Ovary (tissue), 9 donors: ENCODE measurements around the gene ANKLE2. TPM values are rescaled to one million over a fixed set of nuclear protein-coding genes. Genes with fewer than 3 reads are reported as not detected.

Experiments
- DNase-seq, 5 donors: peaks; one replicate each; pipeline ENCODE4 v3.0.0-alpha.2; 2019 to 2020
- H3K27ac ChIP-seq, 2 donors: fragments of 200-600 bp; one replicate each; pipeline versions ENCODE4 v1.5.1 to v1.8.0; 2019 to 2022
- H3K27me3 ChIP-seq: fragments of 200-600 bp; one replicate; pipeline ENCODE4 v1.8.0; 2022
- H3K36me3 ChIP-seq: fragments of 200-600 bp; sonication (generic); one replicate; pipeline ENCODE4 v1.5.1; 2019
- H3K4me1 ChIP-seq: one replicate; pipeline ENCODE4 v1.8.1; 2013; ENCODE audit warnings: mild to moderate bottlenecking, moderate library complexity; ENCODE audit not compliant: insufficient read depth
- H3K4me3 ChIP-seq: fragments of 200-600 bp; sonication (generic); one replicate; pipeline ENCODE4 v1.5.1; 2017
- H3K9me3 ChIP-seq, 2 donors: fragments of 200-600 bp in 1 of 2; sonication (generic) in 1 of 2; one replicate each; pipeline versions ENCODE4 v1.5.1 to v1.8.1; 2013 to 2019; ENCODE audit warnings: mild to moderate bottlenecking in 1 of 2, moderate library complexity in 1 of 2
- CTCF ChIP-seq, 3 donors: fragments of 450-650 bp in 2 of 3; fragments of 200-600 bp in 1 of 3; IDR thresholded peaks; one replicate each; pipeline versions ENCODE4 v1.5.1 to v1.8.0; 2016 to 2022; ENCODE audit warnings: antibody characterized with exemption in 3 of 3, mild to moderate bottlenecking in 1 of 3
- EP300 ChIP-seq: sonication (generic); formaldehyde crosslinking; IDR thresholded peaks from one replicate; pipeline ENCODE4 v1.6.1; 2017; ENCODE audit warnings: antibody characterized with exemption
- POLR2A ChIP-seq: fragments of 450-650 bp; IDR thresholded peaks from one replicate; pipeline ENCODE4 v1.6.1; 2017; ENCODE audit warnings: antibody characterized with exemption, mild to moderate bottlenecking, moderate library complexity
- WGBS, 3 donors: extraction: QIAGEN DNeasy Blood & Tissue Kit in 1 of 3; methylation state at CpG; one replicate each; pipeline versions ENCODE4 v1.1.5 to v1.1.7; 2013 to 2017; 5-methylcytosine and 5-hydroxymethylcytosine counted together
- intact Hi-C, 4 donors: fragments of 100-400 bp; cut with DNase I; formaldehyde crosslinking; loops; one replicate each; pipeline versions ENCODE4 v1.11.0 to v1.15.1; 2022 to 2023
- polyA plus RNA-seq, 2 donors: library from polyadenylated mRNA; stranded (reverse); fragments of 200-250 nt in 1 of 2; fragments of 350-450 nt in 1 of 2; fragmentation: Illumina TruSeq in 1 of 2; extraction: RNeasy Lipid Tissue Mini Kit (QIAGEN cat#74804) in 1 of 2; gene quantifications; one replicate each; pipeline ENCODE4 v1.2.3, GENCODE V29; 2013 to 2014
- total RNA-seq, 7 donors: library from RNA; depleted of rRNA in 2 of 7; stranded (reverse); fragments of >200 nt in 2 of 7; fragmentation: NEBNext Ultra II Directional in 3 of 7; extraction: Animal tissue kit (Norgen Biotek cat#: 25700) in 3 of 7; gene quantifications; one replicate each; pipeline versions ENCODE4 v1.1.0 to v1.2.4, GENCODE V29; 2016 to 2023
- donor health status: DM: no; HTN: no; CAD: no; lungs with moderate emphysema.
- donor health status: DM: no; HTN: no; CAD: no.
- donor health status: Bipolar disorder and iron deficiency.
- donor health status: DM: yes; HTN: yes; CAD: no.
- donor health status: DM: no; HTN: no; CAD: no.
- donor health status: DM: yes; HTN: yes; CAD: no.

Gene ANKLE2
- total and polyA plus RNA-seq, 9 donors = 30.5 to 82.0 (median 43.2) TPM

GRCh38 chr12:132708150-132708549 is 53.5 kb downstream of the ANKLE2 start:
- intact Hi-C loops = no loop called here
- TF ChIP-seq POLR2A (no peak), CTCF (IDR thresholded peaks at IDR 0.05) (no peak), EP300 (no peak)
- WGBS, 3 donors = 53 to 77% (median 62%) methylated on average over 2 of the region's 2 CpGs

GRCh38 chr12:132707241-132707640 is 54.4 kb downstream of the ANKLE2 start:
- Histone ChIP-seq H3K4me3 (no peak overlapping the region), H3K4me1 (no peaks in the 10 kb centered on the region), H3K27me3 (no peaks in the 10 kb centered on the region), H3K27ac (no peak overlapping the region), H3K36me3 (no peaks in the 10 kb centered on the region), H3K9me3 (no peaks in the 10 kb centered on the region)
- WGBS, 3 donors = 89 to 93% (median 90%) methylated on average over 6 of the region's 6 CpGs
- TF ChIP-seq EP300 (no peak), POLR2A (no peak), CTCF (IDR thresholded peaks at IDR 0.05) (no peak)
- no peak for DNase-seq
- intact Hi-C loops = no loop called here

More at GRCh38 chr12:132708150-132708549, 53.5 kb downstream of the ANKLE2 start:
- Histone ChIP-seq H3K4me3 (no peak overlapping the region), H3K9me3 (no peaks in the 10 kb centered on the region), H3K27ac (no peak overlapping the region), H3K36me3 (no peaks in the 10 kb centered on the region), H3K4me1 (no peaks in the 10 kb centered on the region), H3K27me3 (no peaks in the 10 kb centered on the region)
- no peak for DNase-seq

GRCh38 chr12:132703641-132704040 is 58.0 kb downstream of the ANKLE2 start:
- Histone ChIP-seq H3K27me3 (no peaks in the 10 kb centered on the region), H3K4me1 (no peaks in the 10 kb centered on the region), H3K36me3 (no peaks in the 10 kb centered on the region), H3K4me3 (no peak overlapping the region), H3K9me3 (no peaks in the 10 kb centered on the region), H3K27ac (no peak overlapping the region)
- WGBS, 3 donors = 91 to 94% (median 91%) methylated on average over 9 of the region's 9 CpGs
- no peak for DNase-seq
- intact Hi-C loops = no loop called here
- TF ChIP-seq EP300 = no peak
- no peak for TF ChIP-seq POLR2A
- no peak for TF ChIP-seq CTCF (IDR thresholded peaks at IDR 0.05)

GRCh38 chr12:132702640-132703039 is 59.0 kb downstream of the ANKLE2 start:
- intact Hi-C loops = no loop called here
- H3K4me1 ChIP-seq = no peaks in the 10 kb centered on the region
- no peak overlapping the region for H3K4me3 ChIP-seq
- no peaks in the 10 kb centered on the region for H3K9me3 ChIP-seq
- H3K27ac ChIP-seq = no peak overlapping the region
- no peaks in the 10 kb centered on the region for H3K36me3 ChIP-seq
- TF ChIP-seq POLR2A (no peak), EP300 (no peak), CTCF (IDR thresholded peaks at IDR 0.05) (no peak)
- no peaks in the 10 kb centered on the region for H3K27me3 ChIP-seq
- DNase-seq = no peak
- WGBS, 3 donors = 68 to 72% (median 71%) methylated on average over 4 of the region's 4 CpGs
